GM12878 (cell line): Measurements from ENCODE around the gene EPHA1. TPM values are rescaled to one million over a fixed set of nuclear protein-coding genes. Genes with fewer than 3 reads are reported as not detected.

Experiments
- CBX5 ChIP-seq: sonication (generic); IDR thresholded peaks from 2 replicates; pipeline ENCODE4 v1.6.1; 2016; ENCODE audit warnings: low read depth, moderate library complexity, mild to moderate bottlenecking, inconsistent platforms
- CHD4 ChIP-seq: fragments of 200-600 bp; sonication (generic); IDR thresholded peaks from 2 replicates; pipeline ENCODE4 v1.6.1; 2016; ENCODE audit warnings: mild to moderate bottlenecking
- CREB1 ChIP-seq: IDR thresholded peaks from 2 replicates; pipeline ENCODE4 v1.6.1; 2012; ENCODE audit warnings: low read depth, mild to moderate bottlenecking, inconsistent platforms
- IKZF1 ChIP-seq: fragments of 450-650 bp; conservative IDR thresholded peaks from 2 replicates; pipeline ENCODE4 v1.6.1; 2017; ENCODE audit warnings: antibody characterized with exemption, mild to moderate bottlenecking
- MEF2A ChIP-seq: IDR thresholded peaks from 2 replicates; pipeline ENCODE4 v1.6.1; 2011; ENCODE audit warnings: low read depth, mild to moderate bottlenecking, low read length, moderate library complexity; ENCODE audit not compliant: insufficient read depth
- NBN ChIP-seq: fragments of 450-650 bp; IDR thresholded peaks from 2 replicates; pipeline ENCODE4 v1.6.1; 2016
- PAX8 ChIP-seq: fragments of 450-650 bp; IDR thresholded peaks from 2 replicates; pipeline ENCODE4 v1.6.1; 2017; ENCODE audit warnings: mild to moderate bottlenecking, moderate library complexity
- POLR2AphosphoS2 ChIP-seq: IDR thresholded peaks from 2 replicates; pipeline ENCODE4 v1.6.1; 2011; ENCODE audit warnings: low read depth, mild to moderate bottlenecking, low read length, improper control_type of control experiment, moderate library complexity
- POLR2AphosphoS5 ChIP-seq: IDR thresholded peaks from 2 replicates; pipeline ENCODE4 v1.6.1; 2011; ENCODE audit warnings: mild to moderate bottlenecking, low read length, inconsistent platforms
- POU2F2 ChIP-seq: IDR thresholded peaks from 3 replicates; pipeline ENCODE4 v1.6.1; 2011; ENCODE audit warnings: low read depth, mild to moderate bottlenecking, low read length, borderline replicate concordance
- RAD21 ChIP-seq: IDR thresholded peaks from 2 replicates; pipeline ENCODE4 v1.6.1; 2011; ENCODE audit warnings: mild to moderate bottlenecking, low read depth, low read length, moderate library complexity; ENCODE audit not compliant: insufficient read depth
- RAD51 ChIP-seq: fragments of 450-650 bp; IDR thresholded peaks from 2 replicates; pipeline ENCODE4 v1.6.1; 2016; ENCODE audit warnings: moderate library complexity, mild to moderate bottlenecking, inconsistent platforms
- RBBP5 ChIP-seq: fragments of 200-600 bp; sonication (generic); conservative IDR thresholded peaks from 2 replicates; pipeline ENCODE4 v1.6.1; 2016
- RELA ChIP-seq: fragments of 450-650 bp; IDR thresholded peaks from 2 replicates; pipeline ENCODE4 v1.8.0; 2014; ENCODE audit warnings: borderline replicate concordance; ENCODE audit not compliant: partially characterized antibody
- SMARCA5 ChIP-seq: fragments of 450-650 bp; IDR thresholded peaks from 2 replicates; pipeline ENCODE4 v1.6.1; 2017; ENCODE audit warnings: mild to moderate bottlenecking
- SRF ChIP-seq, 2 experiments: IDR thresholded peaks; 2 replicates each; pipeline ENCODE4 v1.6.1; 2011; ENCODE audit warnings: low read depth in 2 of 2, low read length in 2 of 2, mild to moderate bottlenecking in 1 of 2, moderate library complexity in 1 of 2
- TAF1 ChIP-seq: IDR thresholded peaks from 2 replicates; pipeline ENCODE4 v1.6.1; 2011; ENCODE audit warnings: mild to moderate bottlenecking, low read depth, low read length, borderline replicate concordance
- YY1 ChIP-seq: IDR thresholded peaks from 2 replicates; pipeline ENCODE4 v1.6.1; 2011; ENCODE audit warnings: low read depth, mild to moderate bottlenecking, low read length
- ZBED1 ChIP-seq: IDR thresholded peaks from 2 replicates; pipeline ENCODE4 v1.6.1; 2016; ENCODE audit warnings: borderline replicate concordance
- ZNF207 ChIP-seq: fragments of 450-650 bp; IDR thresholded peaks from 2 replicates; pipeline ENCODE4 v1.6.1; 2014; ENCODE audit warnings: antibody characterized with exemption, mild to moderate bottlenecking, borderline replicate concordance
- ZNF24 ChIP-seq: fragments of 450-650 bp; IDR thresholded peaks from 2 replicates; pipeline ENCODE4 v1.6.1; 2017; ENCODE audit warnings: antibody characterized with exemption, mild to moderate bottlenecking
- polyA plus RNA-seq, 11 experiments: library from polyadenylated mRNA; depleted of rRNA in 4 of 11; unstranded in 6 of 11; stranded (reverse) in 5 of 11; fragments of >200 nt; fragmentation: Nextera tagmentation in 4 of 11; fragmentation: Illumina TruSeq in 1 of 11; extraction: Ambion mirVana in 4 of 11; extraction: Trizol in 1 of 11; gene quantifications; 1 replicate in 1 of 11; 2 replicates in 10 of 11; pipeline versions ENCODE4 v1.2.1 to v1.2.3, GENCODE V29; 2011 to 2016; ENCODE audit warnings: inconsistent platforms in 2 of 11, missing spikeins in 2 of 11, low read depth in 1 of 11
- total RNA-seq, 4 experiments: library from RNA; depleted of rRNA in 3 of 4; stranded (reverse); fragments of >200 nt in 3 of 4; fragmentation: Illumina TruSeq in 1 of 4; extraction: Trizol in 1 of 4; gene quantifications; 2 replicates each; pipeline versions ENCODE4 v1.2.1 to v1.2.3, GENCODE V29; 2013 to 2021
- TF ChIP-seq, protein P1 (sequence below): fragments of 450-650 bp; IDR thresholded peaks from 2 replicates; pipeline ENCODE4 v1.6.1; 2018; ENCODE audit warnings: borderline replicate concordance, mild to moderate bottlenecking; ENCODE audit not compliant: partially characterized antibody
- TF ChIP-seq, protein P2 (sequence below): IDR thresholded peaks from 2 replicates; pipeline ENCODE4 v1.6.1; 2012; ENCODE audit warnings: low read depth, low read length, improper control_type of control experiment
- TF ChIP-seq, protein P3 (sequence below), 3 experiments: IDR thresholded peaks in 2 of 3; conservative IDR thresholded peaks in 1 of 3; 2 replicates each; pipeline ENCODE4 v1.5.1; 2011; ENCODE audit warnings: low read depth in 3 of 3, low read length in 3 of 3, mild to moderate bottlenecking in 3 of 3, control low read depth in 2 of 3, moderate library complexity in 2 of 3, inconsistent platforms in 1 of 3, mixed read lengths in 1 of 3; ENCODE audit not compliant: control insufficient read depth in 2 of 3, insufficient read depth in 1 of 3; ENCODE audit errors: extremely low read depth in 1 of 3

EPHA1 gene
- total and polyA plus RNA-seq, 10 of the 15 experiments (the other 5 are each of a cell fraction or from before 2014, with no cell fraction given) = 0.11 to 0.35 (median 0.24) TPM; not detected in 6

DNA sequence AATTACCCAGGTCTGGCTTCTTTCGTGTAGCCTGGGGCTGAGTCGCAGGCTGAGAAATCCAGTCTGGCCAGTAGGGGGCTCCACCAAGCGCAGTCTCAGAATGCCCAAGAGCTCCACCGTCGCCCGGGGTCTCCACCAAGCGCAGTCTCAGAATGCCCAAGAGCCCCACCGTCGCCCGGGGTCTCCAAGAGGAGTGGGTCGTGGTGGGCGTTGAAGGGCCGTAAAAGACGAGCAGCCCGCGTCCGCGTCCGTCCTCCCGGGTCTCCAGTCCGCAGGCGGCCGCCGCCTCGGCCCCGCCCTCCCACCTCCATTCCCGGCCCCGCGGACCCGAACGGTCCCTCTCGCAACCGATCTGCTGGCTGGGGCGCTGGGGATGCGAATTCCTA, 28.4 kb downstream of the EPHA1 start (continued):
- no peak for TF ChIP-seq RELA
- peak; percentile 59; the same call in 1 of the 2 replicates for TF ChIP-seq NBN
- TF ChIP-seq CBX5 = peak; percentile 14; the same call in 1 of the 2 replicates
- TF ChIP-seq, protein P1, sequence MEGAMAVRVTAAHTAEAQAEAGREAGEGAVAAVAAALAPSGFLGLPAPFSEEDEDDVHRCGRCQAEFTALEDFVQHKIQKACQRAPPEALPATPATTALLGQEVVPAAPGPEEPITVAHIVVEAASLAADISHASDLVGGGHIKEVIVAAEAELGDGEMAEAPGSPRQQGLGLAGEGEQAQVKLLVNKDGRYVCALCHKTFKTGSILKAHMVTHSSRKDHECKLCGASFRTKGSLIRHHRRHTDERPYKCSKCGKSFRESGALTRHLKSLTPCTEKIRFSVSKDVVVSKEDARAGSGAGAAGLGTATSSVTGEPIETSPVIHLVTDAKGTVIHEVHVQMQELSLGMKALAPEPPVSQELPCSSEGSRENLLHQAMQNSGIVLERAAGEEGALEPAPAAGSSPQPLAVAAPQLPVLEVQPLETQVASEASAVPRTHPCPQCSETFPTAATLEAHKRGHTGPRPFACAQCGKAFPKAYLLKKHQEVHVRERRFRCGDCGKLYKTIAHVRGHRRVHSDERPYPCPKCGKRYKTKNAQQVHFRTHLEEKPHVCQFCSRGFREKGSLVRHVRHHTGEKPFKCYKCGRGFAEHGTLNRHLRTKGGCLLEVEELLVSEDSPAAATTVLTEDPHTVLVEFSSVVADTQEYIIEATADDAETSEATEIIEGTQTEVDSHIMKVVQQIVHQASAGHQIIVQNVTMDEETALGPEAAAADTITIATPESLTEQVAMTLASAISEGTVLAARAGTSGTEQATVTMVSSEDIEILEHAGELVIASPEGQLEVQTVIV = no peak
- TF ChIP-seq ZNF24 = no peak
- peak; percentile 63; the same call in 1 of the 2 replicates for TF ChIP-seq IKZF1
- no peak for TF ChIP-seq PAX8
- no peak for TF ChIP-seq SRF (IDR thresholded peaks at IDR 0.05; ENCODE audit: low read depth in 2 of 2, low read length in 2 of 2)
- TF ChIP-seq RBBP5 = no peak
- TF ChIP-seq POLR2AphosphoS2 = no peak
- peak; percentile 19 for TF ChIP-seq POLR2AphosphoS5
- no peak for TF ChIP-seq ZBED1
- peak; percentile 43 for TF ChIP-seq RAD21
- TF ChIP-seq, protein P2, sequence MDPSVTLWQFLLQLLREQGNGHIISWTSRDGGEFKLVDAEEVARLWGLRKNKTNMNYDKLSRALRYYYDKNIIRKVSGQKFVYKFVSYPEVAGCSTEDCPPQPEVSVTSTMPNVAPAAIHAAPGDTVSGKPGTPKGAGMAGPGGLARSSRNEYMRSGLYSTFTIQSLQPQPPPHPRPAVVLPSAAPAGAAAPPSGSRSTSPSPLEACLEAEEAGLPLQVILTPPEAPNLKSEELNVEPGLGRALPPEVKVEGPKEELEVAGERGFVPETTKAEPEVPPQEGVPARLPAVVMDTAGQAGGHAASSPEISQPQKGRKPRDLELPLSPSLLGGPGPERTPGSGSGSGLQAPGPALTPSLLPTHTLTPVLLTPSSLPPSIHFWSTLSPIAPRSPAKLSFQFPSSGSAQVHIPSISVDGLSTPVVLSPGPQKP = peak; percentile 47; the same call in 1 of the 2 replicates
- 0 out of 2 replicates have a peak, but pooled peaks have one; percentile 22 for TF ChIP-seq ZNF207
- no peak for TF ChIP-seq POU2F2
- no peak for TF ChIP-seq RAD51
- TF ChIP-seq CREB1 = no peak
- TF ChIP-seq TAF1 = peak; percentile 28; the same call in 1 of the 2 replicates
- no peak for TF ChIP-seq CHD4
- peak; percentile 64; the same call in 1 of the 2 replicates for TF ChIP-seq YY1
- TF ChIP-seq, protein P3, sequence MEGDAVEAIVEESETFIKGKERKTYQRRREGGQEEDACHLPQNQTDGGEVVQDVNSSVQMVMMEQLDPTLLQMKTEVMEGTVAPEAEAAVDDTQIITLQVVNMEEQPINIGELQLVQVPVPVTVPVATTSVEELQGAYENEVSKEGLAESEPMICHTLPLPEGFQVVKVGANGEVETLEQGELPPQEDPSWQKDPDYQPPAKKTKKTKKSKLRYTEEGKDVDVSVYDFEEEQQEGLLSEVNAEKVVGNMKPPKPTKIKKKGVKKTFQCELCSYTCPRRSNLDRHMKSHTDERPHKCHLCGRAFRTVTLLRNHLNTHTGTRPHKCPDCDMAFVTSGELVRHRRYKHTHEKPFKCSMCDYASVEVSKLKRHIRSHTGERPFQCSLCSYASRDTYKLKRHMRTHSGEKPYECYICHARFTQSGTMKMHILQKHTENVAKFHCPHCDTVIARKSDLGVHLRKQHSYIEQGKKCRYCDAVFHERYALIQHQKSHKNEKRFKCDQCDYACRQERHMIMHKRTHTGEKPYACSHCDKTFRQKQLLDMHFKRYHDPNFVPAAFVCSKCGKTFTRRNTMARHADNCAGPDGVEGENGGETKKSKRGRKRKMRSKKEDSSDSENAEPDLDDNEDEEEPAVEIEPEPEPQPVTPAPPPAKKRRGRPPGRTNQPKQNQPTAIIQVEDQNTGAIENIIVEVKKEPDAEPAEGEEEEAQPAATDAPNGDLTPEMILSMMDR (IDR thresholded peaks at IDR 0.05 in 2 of 3, conservative IDR thresholded peaks at IDR 0.05 in 1 of 3; ENCODE audit: control insufficient read depth in 2 of 3, extremely low read depth in 1 of 3, insufficient read depth in 1 of 3, low read depth in 3 of 3, low read length in 3 of 3) = peak; percentile 78 to 89 (median 85)
- no peak for TF ChIP-seq MEF2A
- peak; percentile 70 for TF ChIP-seq SMARCA5
- TF ChIP-seq, all 136 proteins: peak for 15
